Upper lobe of left lung (tissue), 4 donors: Measurements from ENCODE around the gene SLC18A3.

Source experiments
- CTCF ChIP-seq, 6 experiments: fragments of 450-650 bp in 4 of 6; fragments of 200-600 bp in 2 of 6; sonication (generic) in 2 of 6; IDR thresholded peaks; one replicate each; pipeline ENCODE4 v1.5.1; 2016 to 2019; ENCODE audit warnings: antibody characterized with exemption in 6 of 6
- EP300 ChIP-seq, 4 donors: sonication (generic); formaldehyde crosslinking; IDR thresholded peaks; one replicate each; pipeline ENCODE4 v1.5.1; 2017; ENCODE audit warnings: antibody characterized with exemption in 4 of 4, control low read depth in 2 of 4
- POLR2A ChIP-seq, 4 donors: fragments of 450-650 bp; IDR thresholded peaks; one replicate each; pipeline ENCODE4 v1.5.1; 2016 to 2017; ENCODE audit warnings: antibody characterized with exemption in 4 of 4, mild to moderate bottlenecking in 2 of 4
- POLR2AphosphoS5 ChIP-seq, 2 donors: sonication (generic); formaldehyde crosslinking; IDR thresholded peaks; one replicate each; pipeline ENCODE4 v1.5.1; 2017; ENCODE audit warnings: antibody characterized with exemption in 2 of 2

- TF ChIP-seq POLR2A (IDR thresholded peaks at IDR 0.05) (no peak), CTCF (IDR thresholded peaks at IDR 0.05) (no peak), POLR2AphosphoS5 (IDR thresholded peaks at IDR 0.05) (no peak), EP300 (IDR thresholded peaks at IDR 0.05) (no peak)
These were observed 22.6 kb downstream of the SLC18A3 start for GRCh38 chr10:49632406-49633317.
